ENCODE data around the gene RALGAPA1.

DNA sequence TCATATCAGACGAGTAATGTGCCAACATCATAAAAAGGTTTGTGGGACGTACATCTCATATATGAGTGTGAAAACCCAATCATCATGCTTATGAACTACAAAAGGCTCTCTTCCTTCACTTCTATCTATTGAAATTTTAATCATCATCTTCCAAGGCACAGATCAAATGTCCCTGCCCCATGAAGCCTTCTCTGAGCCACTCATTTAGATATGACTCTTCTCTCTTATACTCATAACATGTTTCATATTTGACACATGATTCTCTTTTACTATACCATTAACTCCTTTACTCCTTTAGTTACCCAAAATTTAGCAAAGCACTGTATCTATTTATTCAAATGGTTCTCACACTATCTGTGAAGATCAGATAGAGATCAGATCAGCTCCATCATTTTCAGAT is 22.2 kb downstream of the RALGAPA1 start:
- TF ChIP-seq, protein P1, sequence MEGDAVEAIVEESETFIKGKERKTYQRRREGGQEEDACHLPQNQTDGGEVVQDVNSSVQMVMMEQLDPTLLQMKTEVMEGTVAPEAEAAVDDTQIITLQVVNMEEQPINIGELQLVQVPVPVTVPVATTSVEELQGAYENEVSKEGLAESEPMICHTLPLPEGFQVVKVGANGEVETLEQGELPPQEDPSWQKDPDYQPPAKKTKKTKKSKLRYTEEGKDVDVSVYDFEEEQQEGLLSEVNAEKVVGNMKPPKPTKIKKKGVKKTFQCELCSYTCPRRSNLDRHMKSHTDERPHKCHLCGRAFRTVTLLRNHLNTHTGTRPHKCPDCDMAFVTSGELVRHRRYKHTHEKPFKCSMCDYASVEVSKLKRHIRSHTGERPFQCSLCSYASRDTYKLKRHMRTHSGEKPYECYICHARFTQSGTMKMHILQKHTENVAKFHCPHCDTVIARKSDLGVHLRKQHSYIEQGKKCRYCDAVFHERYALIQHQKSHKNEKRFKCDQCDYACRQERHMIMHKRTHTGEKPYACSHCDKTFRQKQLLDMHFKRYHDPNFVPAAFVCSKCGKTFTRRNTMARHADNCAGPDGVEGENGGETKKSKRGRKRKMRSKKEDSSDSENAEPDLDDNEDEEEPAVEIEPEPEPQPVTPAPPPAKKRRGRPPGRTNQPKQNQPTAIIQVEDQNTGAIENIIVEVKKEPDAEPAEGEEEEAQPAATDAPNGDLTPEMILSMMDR (IDR thresholded peaks at IDR 0.05) = no peak
- no peak for TF ChIP-seq POLR2A (IDR thresholded peaks at IDR 0.05)
